Germinal center (tissue), 1 donor: ENCODE measurements around the gene SKAP2.

Experiments used
- DNase-seq: peaks from one replicate; pipeline ENCODE4 v3.0.0; 2012; ENCODE audit warnings: mixed read lengths, low spot score

SKAP2 gene

DNA sequence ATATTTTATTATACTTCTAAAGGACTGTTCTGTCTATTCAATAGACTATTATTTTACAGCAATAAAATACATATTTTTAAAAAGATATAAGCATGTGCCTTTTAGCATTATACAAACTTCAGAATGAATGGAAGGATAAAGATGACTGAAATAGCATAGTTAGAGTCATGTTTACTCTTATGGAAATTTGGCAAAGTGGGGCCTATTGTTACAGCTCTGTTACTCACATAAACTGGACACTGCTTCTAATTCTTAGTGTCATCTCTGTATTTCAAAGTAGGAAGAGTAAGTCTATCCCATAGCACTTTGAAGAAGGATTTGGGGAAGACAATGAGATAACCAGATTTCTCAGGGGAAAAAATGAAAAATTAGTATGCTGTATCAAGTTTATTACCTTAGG lies 168.2 kb downstream of the SKAP2 start:
- no peak for DNase-seq

DNA sequence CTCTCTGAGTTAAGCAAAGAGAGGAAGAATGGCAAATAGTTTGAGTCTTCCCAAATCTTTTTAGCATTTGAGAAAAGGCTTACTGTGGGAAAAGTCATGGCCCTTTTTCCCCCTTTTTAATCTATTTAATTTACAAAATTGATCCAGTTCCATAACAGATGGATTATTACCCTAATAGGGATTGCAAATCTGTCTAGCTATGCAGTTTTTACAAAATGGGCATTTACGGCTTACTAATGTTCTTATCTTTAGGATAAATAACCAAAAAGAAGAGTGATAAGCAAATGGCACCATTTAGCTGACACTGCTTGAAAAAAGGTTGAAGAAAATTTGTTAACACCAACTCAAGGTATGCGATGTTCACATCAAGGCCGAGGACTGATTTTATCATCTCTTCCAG lies 169.7 kb downstream of the SKAP2 start:
- no peak for DNase-seq

- no peak for DNase-seq
Observed at GRCh38 chr7:26694141-26694540, 170.2 kb downstream of the SKAP2 start.

- no peak for DNase-seq
Observed at GRCh38 chr7:26691886-26692285, 172.5 kb downstream of the SKAP2 start.

GRCh38 chr7:26691406-26691805 lies 173.0 kb downstream of the SKAP2 start:
- no peak for DNase-seq

- DNase-seq = no peak
Observed at GRCh38 chr7:26690135-26690805, 174.1 kb downstream of the SKAP2 start.

DNA sequence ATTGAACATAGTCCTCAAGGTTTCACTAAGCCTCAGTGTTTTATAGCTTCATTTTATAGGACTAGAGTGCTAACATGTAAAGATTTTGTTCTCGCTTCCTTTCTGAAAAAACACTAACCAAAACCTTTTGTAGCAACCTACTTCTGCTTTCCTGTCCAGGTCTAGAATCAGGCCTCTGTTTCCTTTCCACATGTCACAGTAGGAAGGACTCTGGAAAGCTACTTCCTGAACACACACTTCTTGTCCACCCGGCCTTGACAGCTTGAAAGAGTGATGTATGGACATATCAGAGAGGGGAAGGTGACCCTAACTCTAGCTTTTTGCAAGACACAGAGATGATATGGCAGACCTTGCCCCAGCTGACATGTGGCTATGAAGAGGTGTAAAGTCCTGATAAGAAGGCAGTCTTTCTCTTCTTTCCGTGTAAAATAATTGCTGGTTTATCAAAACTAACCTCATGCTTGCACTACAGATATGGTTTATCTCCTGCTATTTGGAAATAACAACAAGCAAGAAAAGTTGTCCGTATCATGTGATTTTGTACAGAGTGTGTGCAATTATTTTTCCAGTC lies 175.4 kb downstream of the SKAP2 start:
- DNase-seq = peak; percentile 10

GRCh38 chr7:26688388-26688787 lies 176.0 kb downstream of the SKAP2 start:
- no peak for DNase-seq

DNA sequence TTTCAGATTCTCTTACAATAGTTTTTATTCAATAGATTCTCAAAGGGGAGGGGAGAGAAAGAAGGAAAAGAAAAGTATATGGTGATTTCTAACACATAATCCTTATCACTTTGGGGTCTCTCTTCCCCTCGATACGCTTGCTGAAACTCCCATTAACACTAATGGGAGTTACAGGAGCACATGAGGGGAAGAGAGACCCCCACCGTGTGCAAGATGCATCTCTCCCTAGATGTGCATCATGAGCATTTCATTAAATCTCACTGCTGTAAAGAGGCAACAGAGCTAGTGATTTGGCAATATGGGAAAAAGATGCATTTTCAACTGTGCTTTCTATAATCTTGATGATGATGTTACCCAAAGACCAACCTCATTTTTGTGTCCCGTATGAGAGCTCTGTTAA lies 177.4 kb downstream of the SKAP2 start:
- DNase-seq = no peak

GRCh38 chr7:26686448-26686981 lies 177.9 kb downstream of the SKAP2 start:
- DNase-seq = no peak

GRCh38 chr7:26685606-26686005 lies 178.8 kb downstream of the SKAP2 start:
- DNase-seq = no peak

DNA sequence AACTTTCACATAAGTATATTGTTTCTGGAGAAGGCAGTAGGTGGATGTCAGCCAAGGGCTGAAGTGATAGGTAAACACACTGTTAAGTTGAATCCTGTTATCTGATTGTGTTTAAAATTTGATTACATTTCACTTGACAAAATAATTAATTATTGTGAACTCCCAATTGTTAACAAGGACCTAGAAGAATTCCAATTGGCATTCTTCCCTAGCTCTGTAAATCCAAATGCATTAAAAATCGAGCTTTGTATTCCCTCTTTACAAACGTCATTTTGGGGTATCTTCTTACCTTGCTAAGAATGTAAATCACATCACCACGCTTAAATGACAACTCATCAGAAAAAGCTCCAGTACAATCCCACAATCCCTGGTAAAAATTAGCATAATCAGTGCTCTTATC lies 179.9 kb downstream of the SKAP2 start:
- no peak for DNase-seq

- DNase-seq = no peak
Observed at GRCh38 chr7:26683277-26683676, 181.1 kb downstream of the SKAP2 start.

- DNase-seq = peak; percentile 22
Observed at GRCh38 chr7:26681819-26682418, 182.5 kb downstream of the SKAP2 start.

DNA sequence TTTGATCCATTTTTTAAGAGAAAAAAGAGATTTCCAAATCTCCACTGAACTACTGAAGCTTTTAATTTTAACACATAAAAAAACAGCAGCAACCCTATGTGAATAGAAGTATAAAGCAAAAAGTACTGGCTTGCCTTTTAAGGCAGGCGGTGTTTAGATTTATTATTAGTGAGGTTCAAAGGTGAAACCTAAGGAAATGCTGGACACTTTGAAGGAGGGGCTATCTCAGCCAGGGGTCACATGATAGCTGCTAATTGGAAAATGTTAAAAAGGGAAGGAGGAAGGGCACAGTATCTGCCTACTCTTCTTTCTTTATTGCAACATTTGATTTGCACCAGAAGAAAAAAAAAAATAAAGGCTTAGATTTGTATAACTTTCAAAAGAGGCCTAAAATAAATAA lies 183.8 kb downstream of the SKAP2 start:
- no peak for DNase-seq

DNA sequence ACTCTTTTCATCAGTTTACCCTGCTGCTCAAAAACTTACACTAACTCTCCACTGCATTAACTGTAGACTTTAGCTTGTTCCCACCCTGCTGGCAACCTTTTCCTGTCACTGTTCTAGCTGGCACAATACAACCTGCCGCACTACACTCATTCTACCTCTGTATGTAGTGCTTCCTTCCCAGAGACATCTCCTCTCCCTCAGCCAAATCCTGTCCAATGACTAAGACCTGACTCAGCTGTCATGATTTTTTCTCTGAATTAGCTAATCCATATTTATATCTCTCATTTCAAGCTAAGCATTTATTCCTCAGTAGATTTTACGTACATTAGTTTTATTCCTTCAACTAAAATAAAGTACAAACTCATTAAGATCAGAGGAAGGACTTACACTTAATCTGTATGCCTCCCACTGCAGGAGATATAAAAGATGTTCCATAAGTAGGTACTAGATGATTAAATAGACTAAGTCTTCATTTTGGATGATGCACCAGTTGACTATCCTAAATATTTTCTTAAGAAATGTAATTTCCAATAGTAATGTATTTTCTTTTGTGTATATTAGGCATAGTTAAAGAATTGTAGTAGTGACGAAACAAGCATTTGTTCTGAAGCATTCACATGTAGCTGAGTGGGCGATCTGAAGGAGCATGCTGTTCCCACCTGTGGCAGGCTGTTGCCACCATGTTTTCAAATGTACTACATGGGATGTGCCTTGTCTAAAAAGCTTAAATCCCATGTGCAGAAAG lies 189.1 kb downstream of the SKAP2 start:
- DNase-seq = no peak

DNA sequence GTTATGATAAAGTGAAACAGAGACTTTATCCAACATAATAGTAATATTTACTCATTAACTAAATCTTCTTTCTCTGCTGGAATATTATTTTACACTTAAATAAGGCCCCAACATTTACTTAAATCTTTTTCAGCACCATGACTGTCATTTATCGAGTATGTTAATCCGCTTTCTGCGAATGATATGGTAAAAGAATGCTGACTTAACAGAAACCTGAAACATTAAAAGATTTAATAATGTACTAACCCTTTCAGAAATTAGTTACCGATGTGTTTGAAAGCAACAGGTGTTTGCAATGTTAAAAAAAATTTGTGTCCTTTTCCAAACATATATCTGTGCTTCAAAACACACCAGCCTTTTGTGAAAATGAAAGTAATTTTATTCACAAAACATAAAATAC lies 190.5 kb downstream of the SKAP2 start:
- no peak for DNase-seq

DNA sequence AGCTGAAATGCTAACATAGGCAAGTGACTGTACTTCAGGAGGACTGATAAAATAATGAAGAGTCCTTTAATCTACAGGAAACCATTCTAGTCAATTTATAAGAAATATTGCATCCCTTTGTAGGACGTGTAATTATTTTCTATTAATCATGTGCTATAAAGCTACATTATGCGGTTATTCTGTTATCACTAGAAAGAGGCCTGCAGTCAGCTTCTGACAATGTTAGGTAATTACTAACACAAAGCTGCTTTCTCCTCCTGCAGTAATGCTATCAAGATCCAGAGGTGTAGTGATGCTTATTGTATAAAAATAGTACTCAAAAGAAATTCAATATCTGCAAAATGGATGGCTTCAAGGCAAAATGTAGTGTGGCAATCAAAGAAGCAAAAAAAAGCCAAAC lies 191.1 kb downstream of the SKAP2 start:
- DNase-seq = no peak

DNA sequence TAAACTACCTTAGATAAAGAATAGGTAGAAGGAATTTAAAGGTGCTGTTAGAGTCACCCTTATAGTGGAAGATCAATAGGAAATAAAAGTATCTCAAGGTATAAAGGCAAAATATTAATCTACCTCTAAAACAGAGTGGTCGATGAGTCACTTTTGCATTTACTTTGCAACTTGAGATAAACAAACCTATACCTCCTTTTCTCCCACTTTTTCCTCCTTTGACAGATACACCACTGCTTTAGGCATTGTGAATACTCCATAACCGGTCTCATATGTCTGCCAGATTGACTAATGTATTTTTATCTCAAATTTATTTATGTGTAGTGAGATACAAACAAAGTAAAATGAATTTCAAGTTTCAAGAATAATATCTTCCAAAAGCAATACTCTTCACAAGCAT lies 193.5 kb downstream of the SKAP2 start:
- no peak for DNase-seq

- DNase-seq = no peak
Observed at GRCh38 chr7:26670290-26670689, 194.1 kb downstream of the SKAP2 start.

DNA sequence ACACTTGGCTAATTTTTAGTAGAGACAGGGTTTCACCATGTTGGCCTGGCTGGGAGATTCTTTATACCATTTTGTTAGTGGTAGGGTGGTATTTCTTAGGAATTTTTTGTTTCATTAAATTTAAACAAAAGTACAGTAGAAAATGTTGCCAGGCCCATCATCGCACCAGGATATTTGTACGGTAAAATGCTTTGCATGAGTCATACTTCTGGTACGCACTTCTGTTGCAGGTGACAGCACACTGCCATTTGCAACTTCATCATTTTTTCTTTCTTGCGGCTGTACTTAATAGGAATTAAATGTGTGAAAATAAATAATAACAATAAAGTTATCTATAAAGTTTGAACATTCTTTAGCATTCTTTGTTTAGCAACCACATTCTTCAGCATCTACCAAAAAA lies 195.6 kb downstream of the SKAP2 start:
- DNase-seq = no peak

DNA sequence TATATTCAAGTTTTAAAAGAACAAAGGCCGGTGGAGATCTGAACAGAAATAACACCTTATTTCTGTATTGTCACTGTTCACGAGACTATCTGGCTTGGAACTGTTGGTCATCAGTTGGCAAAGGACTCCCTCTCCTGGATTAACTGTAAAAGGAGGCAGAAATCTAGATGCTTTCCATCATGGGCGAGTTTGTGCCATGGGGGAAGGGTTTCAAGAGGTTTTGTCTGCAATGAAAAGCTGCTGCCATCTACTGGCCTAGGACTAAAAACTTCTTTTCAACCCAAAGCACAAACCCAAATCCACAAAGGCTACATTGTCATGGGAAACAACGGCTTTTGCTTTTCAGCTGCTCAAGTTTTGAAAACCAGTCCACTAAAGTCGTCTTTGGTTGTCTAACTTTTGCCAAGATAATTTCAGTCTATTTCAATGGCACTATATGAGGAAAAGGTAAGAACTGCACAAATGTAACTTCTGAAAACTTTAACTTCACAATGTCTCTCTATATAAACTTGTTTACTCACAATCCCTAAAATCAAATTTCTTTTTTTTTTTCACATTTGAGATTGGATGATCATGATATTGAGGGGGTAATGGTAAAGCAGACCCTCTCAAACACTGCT lies 196.8 kb downstream of the SKAP2 start:
- DNase-seq = peak; percentile 33
